Stimulated activated CD8-positive, alpha-beta memory T cell treated with anti-CD3 and anti-CD28 coated beads, Interleukin-15, amount 100 ng/mL, for 4 hours (primary cell): Measurements from ENCODE around the gene DHX29.
"Not testable (repeated sequence)": the region's sequence is repeated elsewhere in the genome, so short reads cannot be mapped to it uniquely, and the experiment has no call there.

Experiments used
- DNase-seq, 2 donors: peaks; one replicate each; pipeline ENCODE4 v3.0.0-alpha.2; 2020; ENCODE audit warnings: low read depth in 2 of 2

Gene DHX29, protein sequence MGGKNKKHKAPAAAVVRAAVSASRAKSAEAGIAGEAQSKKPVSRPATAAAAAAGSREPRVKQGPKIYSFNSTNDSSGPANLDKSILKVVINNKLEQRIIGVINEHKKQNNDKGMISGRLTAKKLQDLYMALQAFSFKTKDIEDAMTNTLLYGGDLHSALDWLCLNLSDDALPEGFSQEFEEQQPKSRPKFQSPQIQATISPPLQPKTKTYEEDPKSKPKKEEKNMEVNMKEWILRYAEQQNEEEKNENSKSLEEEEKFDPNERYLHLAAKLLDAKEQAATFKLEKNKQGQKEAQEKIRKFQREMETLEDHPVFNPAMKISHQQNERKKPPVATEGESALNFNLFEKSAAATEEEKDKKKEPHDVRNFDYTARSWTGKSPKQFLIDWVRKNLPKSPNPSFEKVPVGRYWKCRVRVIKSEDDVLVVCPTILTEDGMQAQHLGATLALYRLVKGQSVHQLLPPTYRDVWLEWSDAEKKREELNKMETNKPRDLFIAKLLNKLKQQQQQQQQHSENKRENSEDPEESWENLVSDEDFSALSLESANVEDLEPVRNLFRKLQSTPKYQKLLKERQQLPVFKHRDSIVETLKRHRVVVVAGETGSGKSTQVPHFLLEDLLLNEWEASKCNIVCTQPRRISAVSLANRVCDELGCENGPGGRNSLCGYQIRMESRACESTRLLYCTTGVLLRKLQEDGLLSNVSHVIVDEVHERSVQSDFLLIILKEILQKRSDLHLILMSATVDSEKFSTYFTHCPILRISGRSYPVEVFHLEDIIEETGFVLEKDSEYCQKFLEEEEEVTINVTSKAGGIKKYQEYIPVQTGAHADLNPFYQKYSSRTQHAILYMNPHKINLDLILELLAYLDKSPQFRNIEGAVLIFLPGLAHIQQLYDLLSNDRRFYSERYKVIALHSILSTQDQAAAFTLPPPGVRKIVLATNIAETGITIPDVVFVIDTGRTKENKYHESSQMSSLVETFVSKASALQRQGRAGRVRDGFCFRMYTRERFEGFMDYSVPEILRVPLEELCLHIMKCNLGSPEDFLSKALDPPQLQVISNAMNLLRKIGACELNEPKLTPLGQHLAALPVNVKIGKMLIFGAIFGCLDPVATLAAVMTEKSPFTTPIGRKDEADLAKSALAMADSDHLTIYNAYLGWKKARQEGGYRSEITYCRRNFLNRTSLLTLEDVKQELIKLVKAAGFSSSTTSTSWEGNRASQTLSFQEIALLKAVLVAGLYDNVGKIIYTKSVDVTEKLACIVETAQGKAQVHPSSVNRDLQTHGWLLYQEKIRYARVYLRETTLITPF (N-terminal part only)

DNA sequence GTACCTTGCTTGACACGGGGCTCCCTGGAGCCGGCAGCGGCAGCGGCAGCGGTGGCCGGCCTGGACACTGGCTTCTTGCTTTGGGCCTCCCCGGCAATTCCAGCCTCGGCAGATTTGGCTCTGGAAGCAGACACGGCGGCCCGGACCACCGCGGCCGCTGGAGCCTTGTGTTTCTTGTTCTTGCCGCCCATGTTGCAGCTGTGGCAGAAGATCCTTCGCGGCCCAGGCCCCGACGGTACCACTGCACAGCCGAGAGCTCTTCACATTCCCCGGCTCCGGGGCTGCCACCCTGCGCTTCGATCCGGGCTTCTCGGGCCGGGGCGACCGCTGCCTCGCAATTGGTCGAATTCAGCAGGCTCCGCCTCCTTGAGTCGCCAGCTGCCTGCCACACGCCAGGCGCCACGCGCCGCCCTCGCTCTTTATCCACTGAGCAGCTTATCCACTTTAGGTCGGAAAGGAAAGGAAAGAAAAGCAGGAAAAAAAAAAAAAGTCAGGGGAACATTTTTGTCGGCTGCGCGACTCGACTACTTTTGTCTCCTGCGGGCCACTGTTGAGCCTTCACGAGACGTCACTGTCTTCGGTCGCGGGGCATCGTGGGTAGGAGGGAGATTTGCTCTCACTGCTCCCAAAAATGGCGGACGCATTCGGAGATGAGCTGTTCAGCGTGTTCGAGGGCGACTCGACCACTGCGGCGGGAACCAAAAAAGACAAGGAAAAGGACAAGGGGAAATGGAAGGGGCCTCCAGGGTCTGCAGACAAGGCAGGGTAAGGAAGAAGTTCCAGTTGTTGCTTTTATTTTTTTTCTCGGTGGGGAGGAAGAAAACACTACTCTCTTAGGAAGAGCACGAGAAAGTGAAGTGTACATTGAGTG is at the start of gene DHX29, which contains the start of gene MTREX:
DHX29 (minus strand) TSS at position 312 of the 871 bp plus-strand sequence; CDS start at position 191, 121 bp downstream.
MTREX (plus strand) TSS at position 607 of the 871 bp plus-strand sequence; CDS start at position 632, 25 bp downstream.
- DNase-seq: peak; percentile 75 to 77

GRCh38 chr5:55356896-55357295 is 49.4 kb upstream of the DHX29 start:
- no peak for DNase-seq

- DNase-seq: no peak
Observed at GRCh38 chr5:55350754-55351153, 43.3 kb upstream of the DHX29 start.

GRCh38 chr5:55347786-55348185 is 40.3 kb upstream of the DHX29 start:
- DNase-seq: no peak

DNA sequence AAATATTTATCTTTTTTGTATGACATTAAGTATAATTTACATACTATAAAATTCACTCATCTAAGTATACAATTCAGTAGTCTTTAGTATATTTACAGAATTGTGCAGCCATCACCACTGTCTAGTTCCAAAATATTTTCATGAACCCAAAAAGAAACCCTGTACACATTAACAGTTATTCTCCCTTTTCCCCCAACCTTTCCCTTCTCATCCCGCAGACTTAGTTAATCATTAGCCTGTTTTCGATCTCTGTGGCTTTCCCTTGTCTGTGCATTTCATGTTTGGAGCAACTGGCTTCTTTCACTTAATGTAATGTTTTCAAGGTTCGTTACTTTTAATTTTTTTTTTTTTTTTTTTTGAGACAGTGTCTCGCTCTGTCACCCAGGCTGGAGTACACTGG is 37.8 kb upstream of the DHX29 start:
- DNase-seq: no peak

DNA sequence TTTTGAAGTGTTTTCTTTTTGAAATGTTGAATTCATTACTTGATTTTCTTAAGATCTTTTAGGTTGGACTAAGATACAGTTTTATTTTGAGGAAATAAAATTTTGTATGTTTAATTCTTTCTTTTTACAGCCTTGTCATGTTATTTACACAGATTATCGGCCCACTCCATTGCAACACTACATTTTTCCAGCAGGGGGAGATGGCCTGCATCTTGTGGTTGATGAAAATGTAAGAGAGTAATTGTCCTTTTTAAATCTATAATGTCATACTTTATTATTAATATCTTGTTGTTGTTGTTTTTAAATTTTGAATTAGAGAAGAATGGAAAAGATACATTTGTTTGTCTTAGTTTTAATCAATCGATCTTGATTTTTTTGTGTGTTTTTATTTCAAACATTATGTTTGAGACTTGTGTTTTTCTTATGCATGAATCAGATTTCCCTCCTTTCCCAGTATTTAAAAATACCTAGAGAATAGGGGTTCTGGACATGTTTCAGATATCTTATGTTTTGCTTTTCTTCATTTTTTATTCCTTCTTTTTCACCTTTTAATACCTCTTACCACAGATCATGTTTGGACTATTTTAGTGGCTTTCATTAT is 37.0 kb upstream of the DHX29 start:
- peak in 1 of 2 donors; percentile 27 for DNase-seq

DNA sequence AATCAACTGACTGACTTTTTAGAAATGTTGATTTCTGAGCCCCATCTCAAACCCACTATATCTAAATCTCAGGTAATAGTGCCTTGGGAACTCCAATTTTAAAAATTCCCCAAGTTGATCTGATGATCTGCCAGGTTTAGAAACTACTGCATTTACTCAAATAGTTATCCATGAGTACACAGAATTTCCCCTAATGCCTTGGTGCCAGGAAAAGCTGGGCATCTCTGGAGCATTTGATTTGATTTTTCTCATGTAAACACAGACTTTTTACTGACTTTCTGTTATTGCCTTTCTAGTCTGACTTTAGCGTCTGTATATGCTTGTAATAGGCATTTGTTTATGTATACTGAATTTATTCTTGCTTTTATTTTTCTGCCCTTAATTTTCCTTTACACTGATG is 36.1 kb upstream of the DHX29 start:
- no peak for DNase-seq

DNA sequence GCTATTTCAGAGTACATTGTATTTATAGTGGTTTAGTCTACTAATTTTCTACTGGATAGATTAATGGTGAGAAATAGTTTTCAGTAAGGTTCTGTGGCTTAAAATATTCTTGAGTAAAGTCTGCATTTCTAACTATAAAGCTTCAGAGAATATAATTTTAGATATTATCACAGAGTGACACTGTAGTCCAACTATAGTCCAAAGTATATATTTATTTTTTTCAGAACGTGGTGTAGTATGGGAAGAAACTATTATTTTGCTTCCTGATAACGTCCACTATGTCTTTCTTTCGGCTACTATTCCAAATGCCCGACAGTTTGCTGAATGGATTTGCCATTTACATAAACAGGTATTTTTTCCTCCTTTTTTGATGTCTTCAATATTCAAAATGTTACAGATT is 35.6 kb upstream of the DHX29 start:
- no peak for DNase-seq

DNA sequence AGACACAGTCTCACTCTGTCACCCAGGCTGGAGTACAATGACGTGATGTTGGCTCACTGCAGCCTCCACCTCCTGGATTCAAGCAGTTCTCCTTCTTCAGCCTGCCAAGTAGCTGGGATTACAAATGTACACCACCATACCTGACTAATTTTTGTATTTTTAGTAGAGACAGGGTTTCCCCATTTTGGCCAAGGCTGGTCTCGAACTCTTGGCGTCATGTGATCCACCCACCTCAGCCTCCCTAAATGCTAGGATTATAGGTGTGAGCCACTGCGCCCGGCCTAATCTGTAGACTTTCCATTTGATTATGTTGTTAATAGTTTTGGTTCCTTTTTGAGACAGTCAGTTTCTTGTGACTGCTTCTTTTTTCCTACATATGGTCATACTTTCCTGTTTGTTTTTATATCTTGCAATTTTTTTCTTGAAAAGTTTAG is 31.3 kb upstream of the DHX29 start:
- no peak for DNase-seq

- DNase-seq: no peak
Observed at GRCh38 chr5:55338092-55338613, 30.7 kb upstream of the DHX29 start.

- DNase-seq: no peak
Observed at GRCh38 chr5:55333811-55334210, 26.3 kb upstream of the DHX29 start.

DNA sequence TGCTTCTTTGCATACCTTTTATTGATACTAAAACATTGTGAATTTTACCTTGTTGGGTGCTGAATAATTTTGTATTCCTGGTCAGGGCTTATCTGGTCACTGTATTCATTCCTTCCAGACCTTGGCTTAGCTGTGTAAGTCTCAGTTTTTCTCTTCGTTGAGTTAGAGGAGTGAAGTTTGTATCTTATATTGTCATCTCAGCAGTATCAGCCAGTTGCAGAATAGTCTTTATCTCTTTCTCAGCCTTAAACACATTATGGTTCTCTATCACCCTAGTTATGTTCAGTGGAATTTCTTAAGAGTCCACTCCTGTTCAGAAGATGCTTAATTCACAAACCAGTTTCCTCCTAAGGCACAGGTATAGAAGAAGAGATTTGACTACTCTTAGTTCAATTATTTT is 25.5 kb upstream of the DHX29 start:
- no peak for DNase-seq

DNA sequence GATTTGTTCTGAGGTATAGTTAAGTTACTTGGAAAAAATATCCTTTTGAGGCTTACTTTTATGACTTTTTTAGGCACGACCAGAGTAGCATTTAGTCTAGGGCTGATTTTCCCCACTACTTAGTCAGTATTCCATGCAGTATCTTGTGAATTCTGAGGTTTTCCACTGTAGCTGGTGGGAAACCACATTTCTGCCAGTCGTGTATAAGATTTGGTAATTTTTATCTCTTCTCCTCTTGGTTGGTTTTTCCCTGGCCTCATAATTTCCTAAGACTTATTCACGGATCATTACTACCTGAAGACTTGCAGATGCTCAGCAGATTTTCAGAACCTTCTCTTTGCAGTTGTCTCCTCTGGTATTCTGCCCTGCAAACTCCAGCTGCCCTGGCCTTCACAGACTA is 23.8 kb upstream of the DHX29 start:
- no peak for DNase-seq

DNA sequence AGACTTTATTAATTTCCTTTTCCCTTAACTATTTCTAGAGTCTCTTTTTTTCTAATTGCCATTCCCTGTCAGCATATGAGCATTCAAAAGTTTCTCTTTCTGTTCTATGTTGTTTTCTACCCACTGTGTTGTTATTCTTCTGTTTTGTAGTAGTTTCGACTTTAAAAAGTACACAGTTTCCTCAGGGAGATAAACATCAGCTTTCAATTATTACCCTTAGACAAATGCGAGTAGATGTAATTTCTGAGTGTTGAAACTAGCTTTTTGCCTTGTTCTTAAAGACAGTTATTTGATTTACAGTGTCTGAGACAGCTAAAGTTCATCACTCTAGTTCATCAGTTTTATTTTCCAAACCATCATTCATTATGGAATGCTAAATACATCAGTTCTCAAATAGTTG is 19.8 kb upstream of the DHX29 start:
- no peak for DNase-seq

DNA sequence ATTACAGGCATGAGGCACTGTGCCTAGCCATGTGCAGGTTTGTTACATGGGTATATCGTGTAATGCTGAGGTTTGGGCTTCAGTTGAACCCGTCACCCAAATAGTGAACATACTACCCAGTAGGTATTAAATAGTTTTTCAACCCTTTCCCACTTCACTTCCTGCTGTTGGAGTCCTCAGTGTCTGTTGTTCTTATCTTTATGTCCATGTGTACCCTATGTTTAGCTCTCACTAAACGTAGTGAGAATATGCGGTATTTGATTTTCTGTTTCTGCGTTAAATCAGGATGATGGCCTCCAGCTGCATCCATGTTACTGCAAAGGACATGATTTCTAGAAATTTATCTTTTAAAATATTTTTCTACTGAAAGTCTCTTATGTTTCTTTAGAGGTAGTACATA is 18.1 kb upstream of the DHX29 start:
- DNase-seq: no peak

GRCh38 chr5:55324815-55325418 is 17.4 kb upstream of the DHX29 start:
- DNase-seq: no peak

DNA sequence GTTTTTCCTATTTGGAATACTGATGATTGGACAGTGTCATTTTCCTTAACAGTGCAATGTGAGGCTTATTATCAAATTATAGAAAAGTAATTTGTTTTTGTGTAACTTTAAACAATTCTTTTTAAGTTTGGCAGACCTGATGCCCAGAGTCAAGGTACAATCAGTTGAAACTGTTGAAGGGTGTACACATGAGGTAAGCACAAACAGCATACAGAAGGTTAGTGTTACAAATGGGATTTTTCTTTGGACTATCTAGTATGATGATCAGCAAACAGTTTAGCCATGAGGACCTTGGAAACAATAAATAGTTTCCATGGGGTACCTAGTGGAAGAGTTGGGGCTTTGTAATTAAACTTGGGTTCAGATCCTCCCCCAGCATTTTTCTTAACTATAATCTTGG is 16.5 kb upstream of the DHX29 start:
- DNase-seq: no peak

- no peak for DNase-seq
Observed at GRCh38 chr5:55320571-55320970, 13.1 kb upstream of the DHX29 start.

- DNase-seq: no peak
Observed at GRCh38 chr5:55319491-55319890, 12.0 kb upstream of the DHX29 start.

GRCh38 chr5:55318237-55318636 is 10.7 kb upstream of the DHX29 start:
- DNase-seq: not testable (repeated sequence)
